NB4 (cell line): Measurements from ENCODE around the gene BID.
A peak's percentile ranks its signal among the peaks of the same experiment; 100 is the strongest.

Experiments used
- DNase-seq: peaks from one replicate; pipeline ENCODE4 v3.0.0; 2010; ENCODE audit warnings: low read depth
- H3K4me3 ChIP-seq: one replicate; pipeline ENCODE4 v1.5.1; 2011; ENCODE audit warnings: mild to moderate bottlenecking, low read depth, low read length, moderate library complexity
- MYC ChIP-seq: IDR thresholded peaks from 2 replicates; pipeline ENCODE4 v1.6.1; 2011; ENCODE audit warnings: low read depth, low read length
- POLR2A ChIP-seq: IDR thresholded peaks from 2 replicates; pipeline ENCODE4 v1.6.1; 2011; ENCODE audit warnings: mild to moderate bottlenecking; ENCODE audit not compliant: insufficient read length; ENCODE audit errors: extremely low read depth
- TF ChIP-seq, protein P1 (sequence below): IDR thresholded peaks from one replicate; pipeline ENCODE4 v1.5.1; 2012; ENCODE audit warnings: low read depth, low read length
- TF ChIP-seq, protein P2 (sequence below): IDR thresholded peaks from 2 replicates; pipeline ENCODE4 v1.6.1; 2011; ENCODE audit warnings: low read depth, low read length

BID gene

DNA sequence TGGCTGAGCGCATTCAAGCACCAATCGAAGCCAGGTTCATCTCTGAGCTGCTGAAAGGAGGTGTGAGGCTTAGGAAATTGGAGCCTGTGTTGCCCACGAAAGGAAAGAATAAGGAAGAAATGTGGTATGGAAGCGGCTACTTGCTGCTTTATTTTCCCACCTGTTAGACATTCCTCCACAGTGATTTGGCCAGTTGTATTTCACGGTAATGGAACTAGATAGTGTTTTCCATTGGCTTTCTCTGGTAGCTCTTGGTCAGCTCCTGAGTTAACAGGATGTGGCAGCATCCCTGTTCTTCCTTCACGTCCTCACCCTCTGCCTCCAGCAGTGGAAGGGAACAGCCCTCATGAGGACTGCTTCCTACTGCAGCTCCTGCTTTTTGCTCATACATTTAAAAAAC, 44.7 kb downstream of the BID start:
- DNase-seq: no peak
- TF ChIP-seq POLR2A (no peak), MYC (no peak)
- TF ChIP-seq, protein P1, sequence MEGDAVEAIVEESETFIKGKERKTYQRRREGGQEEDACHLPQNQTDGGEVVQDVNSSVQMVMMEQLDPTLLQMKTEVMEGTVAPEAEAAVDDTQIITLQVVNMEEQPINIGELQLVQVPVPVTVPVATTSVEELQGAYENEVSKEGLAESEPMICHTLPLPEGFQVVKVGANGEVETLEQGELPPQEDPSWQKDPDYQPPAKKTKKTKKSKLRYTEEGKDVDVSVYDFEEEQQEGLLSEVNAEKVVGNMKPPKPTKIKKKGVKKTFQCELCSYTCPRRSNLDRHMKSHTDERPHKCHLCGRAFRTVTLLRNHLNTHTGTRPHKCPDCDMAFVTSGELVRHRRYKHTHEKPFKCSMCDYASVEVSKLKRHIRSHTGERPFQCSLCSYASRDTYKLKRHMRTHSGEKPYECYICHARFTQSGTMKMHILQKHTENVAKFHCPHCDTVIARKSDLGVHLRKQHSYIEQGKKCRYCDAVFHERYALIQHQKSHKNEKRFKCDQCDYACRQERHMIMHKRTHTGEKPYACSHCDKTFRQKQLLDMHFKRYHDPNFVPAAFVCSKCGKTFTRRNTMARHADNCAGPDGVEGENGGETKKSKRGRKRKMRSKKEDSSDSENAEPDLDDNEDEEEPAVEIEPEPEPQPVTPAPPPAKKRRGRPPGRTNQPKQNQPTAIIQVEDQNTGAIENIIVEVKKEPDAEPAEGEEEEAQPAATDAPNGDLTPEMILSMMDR: no peak
- TF ChIP-seq, protein P2, sequence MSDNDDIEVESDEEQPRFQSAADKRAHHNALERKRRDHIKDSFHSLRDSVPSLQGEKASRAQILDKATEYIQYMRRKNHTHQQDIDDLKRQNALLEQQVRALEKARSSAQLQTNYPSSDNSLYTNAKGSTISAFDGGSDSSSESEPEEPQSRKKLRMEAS: no peak
- no peak overlapping the region for H3K4me3 ChIP-seq

DNA sequence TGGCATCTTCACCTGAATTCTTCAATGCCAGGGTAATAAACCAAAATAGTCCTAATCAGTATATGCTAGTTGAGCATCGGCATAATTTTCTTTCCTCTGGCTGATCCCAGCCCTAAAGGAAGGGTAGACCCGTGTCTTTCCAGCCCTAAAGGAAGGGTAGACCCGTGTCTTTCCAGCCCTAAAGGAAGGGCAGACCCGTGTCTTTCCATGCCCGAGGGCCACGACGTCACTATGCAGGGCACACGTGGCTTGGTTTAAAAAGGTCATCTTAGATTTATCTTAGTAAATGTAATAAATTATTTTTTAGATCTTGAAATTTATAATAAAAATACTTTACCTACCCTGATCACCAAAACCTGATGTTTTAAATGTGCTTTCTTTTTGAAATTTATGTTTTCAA, 45.5 kb downstream of the BID start:
- DNase-seq: no peak
- no peak overlapping the region for H3K4me3 ChIP-seq
- TF ChIP-seq POLR2A: no peak
- TF ChIP-seq, protein P1: no peak
- TF ChIP-seq, protein P2: no peak

DNA sequence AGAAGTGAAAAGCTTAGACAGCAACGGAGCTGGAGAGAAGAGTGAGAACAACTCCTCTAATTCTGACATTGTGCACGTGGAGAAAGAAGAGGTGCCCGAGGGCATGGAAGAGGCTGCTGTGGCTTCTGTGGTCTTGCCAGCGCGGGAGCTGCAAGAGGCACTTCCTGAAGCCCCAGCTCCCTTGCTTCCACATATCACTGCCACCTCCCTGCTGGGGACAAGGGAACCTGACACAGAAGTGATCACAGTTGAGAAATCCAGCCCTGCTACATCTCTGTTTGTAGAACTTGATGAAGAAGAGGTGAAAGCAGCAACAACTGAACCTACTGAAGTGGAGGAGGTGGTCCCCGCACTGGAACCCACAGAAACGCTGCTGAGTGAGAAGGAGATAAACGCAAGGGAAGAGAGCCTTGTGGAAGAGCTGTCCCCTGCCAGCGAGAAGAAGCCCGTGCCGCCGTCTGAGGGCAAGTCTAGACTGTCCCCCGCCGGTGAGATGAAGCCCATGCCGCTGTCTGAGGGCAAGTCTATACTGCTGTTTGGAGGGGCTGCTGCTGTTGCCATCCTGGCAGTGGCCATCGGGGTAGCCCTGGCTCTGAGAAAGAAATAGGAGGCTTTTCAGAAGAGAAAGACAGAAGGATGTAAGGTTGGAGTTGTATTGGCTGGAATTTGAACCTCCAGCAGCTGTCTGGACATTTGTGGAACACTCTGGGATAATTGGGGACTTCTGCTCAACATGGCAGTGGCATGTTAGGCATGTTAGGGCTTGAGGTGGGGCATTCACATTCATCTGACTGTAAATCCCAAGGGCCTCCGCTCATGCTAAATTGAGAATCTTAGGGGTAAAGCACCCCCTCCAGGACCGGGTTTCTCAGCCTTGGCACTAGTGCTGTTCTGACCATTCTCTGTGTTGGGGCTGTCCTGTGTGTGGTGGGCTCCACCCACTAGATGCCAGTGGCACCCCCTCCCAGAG, 47.1 kb downstream of the BID start:
- no peak overlapping the region for H3K4me3 ChIP-seq
- DNase-seq: peak; percentile 86
- TF ChIP-seq MYC (no peak), POLR2A (no peak)
- TF ChIP-seq, protein P2: no peak
- TF ChIP-seq, protein P1: no peak

DNA sequence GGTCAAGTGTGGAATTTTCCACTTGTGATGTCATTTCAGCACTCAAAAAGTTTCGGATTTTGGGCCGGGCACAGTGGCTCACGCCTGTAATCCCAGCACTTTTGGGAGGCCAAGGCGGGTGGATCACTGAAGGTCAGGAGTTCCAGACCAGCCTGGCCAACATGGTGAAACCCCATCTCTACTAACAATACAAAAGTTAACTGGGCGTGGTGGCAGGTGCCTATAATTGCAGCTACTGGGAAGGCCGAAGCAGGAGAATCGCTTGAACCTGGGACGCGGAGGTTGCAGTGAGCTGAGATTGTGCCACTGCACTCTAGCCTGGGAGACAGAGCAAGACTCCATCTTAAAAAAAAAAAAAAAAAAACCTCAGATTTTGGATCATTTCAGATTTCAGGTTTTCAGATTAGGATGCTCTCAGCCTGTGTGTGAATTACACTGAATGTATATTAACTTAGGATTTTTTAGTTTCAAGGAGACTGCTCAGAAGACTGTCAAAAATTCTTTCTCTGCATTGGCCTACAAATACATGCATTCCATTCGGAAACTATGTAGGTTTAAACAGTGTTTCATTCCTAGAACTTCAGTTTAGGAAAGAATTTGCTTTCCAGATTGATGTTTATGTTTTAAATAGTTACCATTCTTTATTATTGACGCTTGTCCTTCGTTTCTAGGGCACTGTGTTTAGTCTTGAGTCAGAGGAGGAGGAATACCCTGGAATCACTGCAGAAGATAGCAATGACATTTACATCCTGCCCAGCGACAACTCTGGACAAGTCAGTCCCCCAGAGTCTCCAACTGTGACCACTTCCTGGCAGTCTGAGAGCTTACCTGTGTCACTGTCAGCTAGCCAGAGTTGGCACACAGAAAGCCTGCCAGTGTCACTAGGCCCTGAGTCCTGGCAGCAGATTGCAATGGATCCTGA, 48.0 kb downstream of the BID start:
- no peak overlapping the region for H3K4me3 ChIP-seq
- DNase-seq: no peak
- TF ChIP-seq, protein P2: no peak
- TF ChIP-seq MYC (no peak), POLR2A (no peak)
- TF ChIP-seq, protein P1: no peak

DNA sequence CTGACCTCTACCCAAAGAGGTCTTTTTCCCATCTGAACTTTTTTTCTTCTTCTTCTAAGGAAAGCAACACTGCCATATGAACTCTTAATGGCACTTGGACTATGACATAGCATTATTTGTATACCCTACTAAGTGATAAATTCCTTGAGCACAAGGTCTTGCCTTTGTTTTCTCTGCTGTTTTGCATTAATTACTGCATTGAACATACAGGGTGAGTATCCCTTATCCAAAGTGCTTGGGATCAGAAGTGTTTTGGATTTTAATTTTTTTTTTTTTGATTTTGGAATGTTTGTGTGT, 48.8 kb downstream of the BID start:
- DNase-seq: no peak
- TF ChIP-seq POLR2A (no peak), MYC (no peak)
- TF ChIP-seq, protein P1: no peak
- TF ChIP-seq, protein P2: no peak
- H3K4me3 ChIP-seq: no peak overlapping the region
